ENCODE data around the gene PDE8A. TPM values are rescaled to one million over a fixed set of nuclear protein-coding genes. Genes with fewer than 3 reads are reported as not detected.
A peak's percentile ranks its signal among the peaks of the same experiment; 100 is the strongest.

The PDE8A gene
- total RNA-seq, 1 experiment from 2014 or later, result 40.0 TPM

GRCh38 chr15:85029221-85029620, 47.6 kb downstream of the PDE8A start:
- Histone ChIP-seq H3K27ac (ENCODE audit: low read length) (no peak overlapping the region), H3K4me1 (ENCODE audit: control insufficient read depth, insufficient read depth, low read length) (peaks cover 29% of the 10 kb centered on the region), H3K9me3 (ENCODE audit: control insufficient read depth, insufficient read depth, low read depth, low read length) (no peaks in the 10 kb centered on the region), H3K4me3 (ENCODE audit: low read depth in 2 of 2, low read length in 2 of 2) (no peak overlapping the region), H3K36me3 (ENCODE audit: control insufficient read depth, insufficient read depth, low read length) (no peaks in the 10 kb centered on the region), H3K27me3 (ENCODE audit: control insufficient read depth, insufficient read depth, low read length) (no peaks in the 10 kb centered on the region)
- ChIA-PET POLR2A (interaction anchor here (0.6 kb wide), 1 partner anchor 48 kb away, joined by 3 read pairs; no protein-coding TSS in a partner anchor), CTCF (interaction anchor here (0.7 to 0.8 kb wide), 2 partner anchors 14 to 113 kb away, joined by 3 to 7 read pairs; no protein-coding TSS in a partner anchor)
- TF ChIP-seq REST (IDR thresholded peaks at IDR 0.05; ENCODE audit: insufficient read depth in 1 of 2, low read depth in 2 of 2, low read length in 1 of 2) (no peak), TCF7L2 (IDR thresholded peaks at IDR 0.05; ENCODE audit: low read depth, low read length) (no peak), POLR2AphosphoS5 (IDR thresholded peaks at IDR 0.05; ENCODE audit: low read depth, low read length) (no peak), CTCF (IDR thresholded peaks at IDR 0.05) (no peak), SIN3A (IDR thresholded peaks at IDR 0.05; ENCODE audit: borderline replicate concordance, insufficient read depth, low read depth, low read length) (no peak)
- DNase-seq (ENCODE audit: low read depth, low spot score) (no peak), ATAC-seq (no peak)
- BruUV-seq (replicated peaks), result no TSS peak
- intact Hi-C loops (cut with micrococcal nuclease; ENCODE audit: unreplicated experiment), result no loop called here
- in situ Hi-C loops (cut with HindIII; ENCODE audit: low pct_unique_long_range_greater_than_20kb, low sequenced_read_pairs), result no loop called here

- DNase-seq (ENCODE audit: low read depth, low spot score) (no peak), ATAC-seq (0 out of 2 replicates have a peak, but pooled peaks have one; percentile 65)
- Histone ChIP-seq H3K4me3 (ENCODE audit: low read depth in 2 of 2, low read length in 2 of 2) (no peak overlapping the region), H3K36me3 (ENCODE audit: control insufficient read depth, insufficient read depth, low read length) (no peaks in the 10 kb centered on the region), H3K4me1 (ENCODE audit: control insufficient read depth, insufficient read depth, low read length) (peaks cover 18% of the 10 kb centered on the region; the same call in 1 of the 2 replicates), H3K9me3 (ENCODE audit: control insufficient read depth, insufficient read depth, low read depth, low read length) (no peaks in the 10 kb centered on the region), H3K27me3 (ENCODE audit: control insufficient read depth, insufficient read depth, low read length) (no peaks in the 10 kb centered on the region), H3K27ac (ENCODE audit: low read length) (no peak overlapping the region)
- TF ChIP-seq TCF7L2 (IDR thresholded peaks at IDR 0.05; ENCODE audit: low read depth, low read length) (no peak), REST (IDR thresholded peaks at IDR 0.05; ENCODE audit: insufficient read depth in 1 of 2, low read depth in 2 of 2, low read length in 1 of 2) (no peak), CTCF (IDR thresholded peaks at IDR 0.05) (no peak), SIN3A (IDR thresholded peaks at IDR 0.05; ENCODE audit: borderline replicate concordance, insufficient read depth, low read depth, low read length) (no peak), POLR2AphosphoS5 (IDR thresholded peaks at IDR 0.05; ENCODE audit: low read depth, low read length) (no peak)
- CTCF ChIA-PET, result no interaction called here
- POLR2A ChIA-PET, result no interaction called here
- in situ Hi-C loops (cut with HindIII; ENCODE audit: low pct_unique_long_range_greater_than_20kb, low sequenced_read_pairs), result no loop called here
- intact Hi-C loops (cut with micrococcal nuclease; ENCODE audit: unreplicated experiment), result no loop called here
- BruUV-seq (replicated peaks), result no TSS peak
Measured at GRCh38 chr15:85030301-85030929, 48.8 kb downstream of the PDE8A start.
